ENCODE data around the gene RBMS3.

DNA sequence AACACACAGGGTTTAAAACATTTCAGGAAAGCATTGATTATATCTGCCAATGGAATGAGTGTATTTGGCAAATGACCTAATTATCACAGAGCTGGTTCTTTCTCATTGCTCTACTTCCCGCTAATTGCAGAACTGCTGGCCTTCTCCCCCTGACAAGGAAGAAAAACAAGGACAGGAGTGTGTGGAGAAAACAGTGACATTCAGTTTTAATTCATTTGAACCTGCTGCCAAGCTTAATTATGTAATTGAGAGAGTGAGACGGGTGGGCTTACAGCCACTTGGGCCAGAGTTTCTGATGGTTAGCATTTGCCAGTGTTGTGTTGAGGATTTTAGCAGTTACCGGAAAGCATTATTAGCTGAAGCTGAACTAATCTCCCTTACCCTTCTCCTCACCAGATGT, 301.4 kb downstream of the RBMS3 start:
- TF ChIP-seq, protein P1, sequence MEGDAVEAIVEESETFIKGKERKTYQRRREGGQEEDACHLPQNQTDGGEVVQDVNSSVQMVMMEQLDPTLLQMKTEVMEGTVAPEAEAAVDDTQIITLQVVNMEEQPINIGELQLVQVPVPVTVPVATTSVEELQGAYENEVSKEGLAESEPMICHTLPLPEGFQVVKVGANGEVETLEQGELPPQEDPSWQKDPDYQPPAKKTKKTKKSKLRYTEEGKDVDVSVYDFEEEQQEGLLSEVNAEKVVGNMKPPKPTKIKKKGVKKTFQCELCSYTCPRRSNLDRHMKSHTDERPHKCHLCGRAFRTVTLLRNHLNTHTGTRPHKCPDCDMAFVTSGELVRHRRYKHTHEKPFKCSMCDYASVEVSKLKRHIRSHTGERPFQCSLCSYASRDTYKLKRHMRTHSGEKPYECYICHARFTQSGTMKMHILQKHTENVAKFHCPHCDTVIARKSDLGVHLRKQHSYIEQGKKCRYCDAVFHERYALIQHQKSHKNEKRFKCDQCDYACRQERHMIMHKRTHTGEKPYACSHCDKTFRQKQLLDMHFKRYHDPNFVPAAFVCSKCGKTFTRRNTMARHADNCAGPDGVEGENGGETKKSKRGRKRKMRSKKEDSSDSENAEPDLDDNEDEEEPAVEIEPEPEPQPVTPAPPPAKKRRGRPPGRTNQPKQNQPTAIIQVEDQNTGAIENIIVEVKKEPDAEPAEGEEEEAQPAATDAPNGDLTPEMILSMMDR (IDR thresholded peaks at IDR 0.05): no peak
- no peak for TF ChIP-seq POLR2A (IDR thresholded peaks at IDR 0.05)
- no peak for TF ChIP-seq POLR2AphosphoS5 (IDR thresholded peaks at IDR 0.05)
- TF ChIP-seq EP300 (IDR thresholded peaks at IDR 0.05): no peak
